Fibroblast of skin of right quadriceps (primary cell): Measurements from ENCODE around the gene PKN2.

ENCODE experiments used
- DNase-seq: peaks from one replicate; pipeline ENCODE4 v3.0.0-alpha.2; 2013

PKN2 gene

GRCh38 chr1:88683541-88684481 is at the start of gene PKN2:
TSS of gene PKN2 (plus strand) at chr1:88684273. CDS start at chr1:88684581, 308 bp downstream.
- DNase-seq, result peak; percentile 99

GRCh38 chr1:88634538-88634937 is 49.5 kb upstream of the PKN2 start:
- DNase-seq, result no peak

- no peak for DNase-seq
Observed at GRCh38 chr1:88640060-88640459, 44.0 kb upstream of the PKN2 start.

GRCh38 chr1:88645886-88646285 is 38.2 kb upstream of the PKN2 start:
- DNase-seq, result no peak

- no peak for DNase-seq
Observed at GRCh38 chr1:88646476-88647248, 37.4 kb upstream of the PKN2 start.

GRCh38 chr1:88647249-88647645 is 36.8 kb upstream of the PKN2 start:
- DNase-seq, result no peak

GRCh38 chr1:88647749-88648415 is 36.2 kb upstream of the PKN2 start:
- DNase-seq, result no peak

GRCh38 chr1:88648706-88649105 is 35.4 kb upstream of the PKN2 start:
- DNase-seq, result no peak

- no peak for DNase-seq
Observed at GRCh38 chr1:88649932-88650331, 34.1 kb upstream of the PKN2 start.

- peak; percentile 34 for DNase-seq
Observed at GRCh38 chr1:88650676-88651418, 33.2 kb upstream of the PKN2 start.

- no peak for DNase-seq
Observed at GRCh38 chr1:88655140-88655539, 28.9 kb upstream of the PKN2 start.

- peak; percentile 21 for DNase-seq
Observed at GRCh38 chr1:88655685-88656299, 28.3 kb upstream of the PKN2 start.

GRCh38 chr1:88658419-88658818 is 25.7 kb upstream of the PKN2 start:
- DNase-seq, result no peak

- DNase-seq, result no peak
Observed at GRCh38 chr1:88659552-88659951, 24.5 kb upstream of the PKN2 start.

GRCh38 chr1:88661188-88661587 is 22.9 kb upstream of the PKN2 start:
- no peak for DNase-seq

- no peak for DNase-seq
Observed at GRCh38 chr1:88661951-88662699, 21.9 kb upstream of the PKN2 start.

- DNase-seq, result no peak
Observed at GRCh38 chr1:88662723-88663122, 21.4 kb upstream of the PKN2 start.

GRCh38 chr1:88668405-88668804 is 15.7 kb upstream of the PKN2 start:
- no peak for DNase-seq

GRCh38 chr1:88670462-88670861 is 13.6 kb upstream of the PKN2 start:
- no peak for DNase-seq

GRCh38 chr1:88673446-88673845 is 10.6 kb upstream of the PKN2 start:
- no peak for DNase-seq

- DNase-seq, result no peak
Observed at GRCh38 chr1:88678405-88678804, 5.7 kb upstream of the PKN2 start.
